HL-60 (cell line): ENCODE data around the gene DNLZ.

Source experiments
- GABPA ChIP-seq: IDR thresholded peaks from 2 replicates; pipeline ENCODE4 v1.6.1; 2012; ENCODE audit warnings: low read depth
- POLR2AphosphoS5 ChIP-seq: IDR thresholded peaks from 2 replicates; pipeline ENCODE4 v1.6.1; 2012; ENCODE audit warnings: low read depth
- TF ChIP-seq, protein P1 (sequence below): IDR thresholded peaks from one replicate; pipeline ENCODE4 v1.5.1; 2011; ENCODE audit warnings: low read length, control low read depth, inconsistent platforms; ENCODE audit not compliant: insufficient read depth
- TF ChIP-seq, protein P2 (sequence below): IDR thresholded peaks from 2 replicates; pipeline ENCODE4 v1.6.1; 2012; ENCODE audit warnings: low read depth; ENCODE audit not compliant: insufficient replicate concordance

DNA sequence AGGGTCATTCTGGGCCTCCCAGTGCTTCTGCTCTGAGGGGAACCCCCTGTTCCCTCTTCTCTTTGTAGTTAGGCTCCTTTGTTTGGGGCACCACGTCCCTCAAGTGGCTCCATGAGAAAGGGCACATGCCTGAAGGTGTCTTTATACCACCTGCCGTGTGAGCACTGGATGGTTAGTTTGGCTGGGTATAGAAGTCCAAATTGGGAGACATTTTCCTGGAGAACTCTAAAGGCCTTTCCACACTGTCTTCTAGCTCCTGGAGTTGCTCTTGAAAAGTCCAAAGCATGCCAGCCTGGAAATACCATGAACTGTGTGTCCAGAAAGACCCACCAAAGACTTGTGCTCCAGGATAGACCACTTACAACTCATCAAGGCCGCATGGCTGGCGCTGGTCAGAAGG lies 48.6 kb downstream of the DNLZ start:
- TF ChIP-seq, protein P1, sequence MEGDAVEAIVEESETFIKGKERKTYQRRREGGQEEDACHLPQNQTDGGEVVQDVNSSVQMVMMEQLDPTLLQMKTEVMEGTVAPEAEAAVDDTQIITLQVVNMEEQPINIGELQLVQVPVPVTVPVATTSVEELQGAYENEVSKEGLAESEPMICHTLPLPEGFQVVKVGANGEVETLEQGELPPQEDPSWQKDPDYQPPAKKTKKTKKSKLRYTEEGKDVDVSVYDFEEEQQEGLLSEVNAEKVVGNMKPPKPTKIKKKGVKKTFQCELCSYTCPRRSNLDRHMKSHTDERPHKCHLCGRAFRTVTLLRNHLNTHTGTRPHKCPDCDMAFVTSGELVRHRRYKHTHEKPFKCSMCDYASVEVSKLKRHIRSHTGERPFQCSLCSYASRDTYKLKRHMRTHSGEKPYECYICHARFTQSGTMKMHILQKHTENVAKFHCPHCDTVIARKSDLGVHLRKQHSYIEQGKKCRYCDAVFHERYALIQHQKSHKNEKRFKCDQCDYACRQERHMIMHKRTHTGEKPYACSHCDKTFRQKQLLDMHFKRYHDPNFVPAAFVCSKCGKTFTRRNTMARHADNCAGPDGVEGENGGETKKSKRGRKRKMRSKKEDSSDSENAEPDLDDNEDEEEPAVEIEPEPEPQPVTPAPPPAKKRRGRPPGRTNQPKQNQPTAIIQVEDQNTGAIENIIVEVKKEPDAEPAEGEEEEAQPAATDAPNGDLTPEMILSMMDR: no peak
- TF ChIP-seq, protein P2, sequence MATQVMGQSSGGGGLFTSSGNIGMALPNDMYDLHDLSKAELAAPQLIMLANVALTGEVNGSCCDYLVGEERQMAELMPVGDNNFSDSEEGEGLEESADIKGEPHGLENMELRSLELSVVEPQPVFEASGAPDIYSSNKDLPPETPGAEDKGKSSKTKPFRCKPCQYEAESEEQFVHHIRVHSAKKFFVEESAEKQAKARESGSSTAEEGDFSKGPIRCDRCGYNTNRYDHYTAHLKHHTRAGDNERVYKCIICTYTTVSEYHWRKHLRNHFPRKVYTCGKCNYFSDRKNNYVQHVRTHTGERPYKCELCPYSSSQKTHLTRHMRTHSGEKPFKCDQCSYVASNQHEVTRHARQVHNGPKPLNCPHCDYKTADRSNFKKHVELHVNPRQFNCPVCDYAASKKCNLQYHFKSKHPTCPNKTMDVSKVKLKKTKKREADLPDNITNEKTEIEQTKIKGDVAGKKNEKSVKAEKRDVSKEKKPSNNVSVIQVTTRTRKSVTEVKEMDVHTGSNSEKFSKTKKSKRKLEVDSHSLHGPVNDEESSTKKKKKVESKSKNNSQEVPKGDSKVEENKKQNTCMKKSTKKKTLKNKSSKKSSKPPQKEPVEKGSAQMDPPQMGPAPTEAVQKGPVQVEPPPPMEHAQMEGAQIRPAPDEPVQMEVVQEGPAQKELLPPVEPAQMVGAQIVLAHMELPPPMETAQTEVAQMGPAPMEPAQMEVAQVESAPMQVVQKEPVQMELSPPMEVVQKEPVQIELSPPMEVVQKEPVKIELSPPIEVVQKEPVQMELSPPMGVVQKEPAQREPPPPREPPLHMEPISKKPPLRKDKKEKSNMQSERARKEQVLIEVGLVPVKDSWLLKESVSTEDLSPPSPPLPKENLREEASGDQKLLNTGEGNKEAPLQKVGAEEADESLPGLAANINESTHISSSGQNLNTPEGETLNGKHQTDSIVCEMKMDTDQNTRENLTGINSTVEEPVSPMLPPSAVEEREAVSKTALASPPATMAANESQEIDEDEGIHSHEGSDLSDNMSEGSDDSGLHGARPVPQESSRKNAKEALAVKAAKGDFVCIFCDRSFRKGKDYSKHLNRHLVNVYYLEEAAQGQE: no peak
- TF ChIP-seq POLR2AphosphoS5 (no peak), GABPA (no peak)
